Stromal cell of bone marrow (primary cell): ENCODE results near the gene CBX8.
A peak's percentile ranks its signal among the peaks of the same experiment; 100 is the strongest.
"Not testable (repeated sequence)": the region's sequence is repeated elsewhere in the genome, so short reads cannot be mapped to it uniquely, and the experiment has no call there.

ENCODE experiments used
- DNase-seq: peaks from one replicate; pipeline ENCODE4 v3.0.0-alpha.2; 2012; ENCODE audit warnings: low read depth

The CBX8 gene

DNA sequence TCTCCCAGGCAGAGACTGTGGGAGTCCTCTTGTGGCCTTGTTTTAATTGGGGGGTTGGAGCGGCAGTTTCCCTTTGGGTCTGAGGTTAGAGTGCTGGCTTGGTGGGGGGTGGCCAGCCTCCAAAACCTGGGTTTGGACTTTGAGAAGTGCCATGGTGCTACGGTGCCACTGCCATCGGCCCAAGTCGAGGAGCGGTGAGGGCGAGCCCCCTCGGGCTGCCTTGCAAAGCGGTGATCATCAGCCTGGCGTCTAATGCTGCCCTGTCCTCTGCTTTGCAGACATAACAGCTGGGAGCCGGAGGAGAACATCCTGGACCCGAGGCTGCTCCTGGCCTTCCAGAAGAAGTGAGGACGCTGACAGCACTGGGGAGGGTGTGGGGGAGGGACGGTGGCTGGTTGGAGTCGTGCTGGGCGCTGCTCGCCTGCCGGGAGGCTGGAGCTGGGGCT, 17.8 kb downstream of the CBX8 start:
- no peak for DNase-seq

DNA sequence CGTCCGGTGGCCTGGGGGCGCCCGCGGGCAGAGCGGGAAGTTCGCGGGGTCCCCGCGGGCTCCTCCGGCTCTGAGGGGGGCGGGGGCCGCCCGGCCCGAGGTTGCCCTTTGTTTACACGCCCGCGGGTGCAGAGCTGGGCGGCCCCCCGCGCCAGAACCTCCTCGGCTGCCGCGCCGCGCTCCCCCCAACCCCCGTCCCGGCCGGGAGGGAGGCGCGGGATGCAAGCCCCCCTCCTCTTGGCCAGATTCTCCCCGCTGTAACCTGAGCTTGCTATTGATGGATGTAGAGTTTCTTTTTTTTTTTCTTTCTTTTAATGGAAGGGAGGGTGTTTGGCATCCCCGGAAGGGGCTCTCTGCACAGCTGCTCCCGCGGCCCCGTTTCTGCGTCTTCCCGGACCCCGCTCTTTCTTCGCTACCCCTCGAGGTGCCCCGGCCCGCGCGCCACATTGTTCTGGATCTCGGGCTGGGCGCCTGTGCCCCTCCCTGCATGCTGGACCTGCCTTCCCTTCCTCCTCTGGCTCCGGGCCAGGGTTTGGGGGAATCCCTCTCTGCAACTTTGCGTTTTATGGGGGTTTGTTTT, 18.3 kb downstream of the CBX8 start:
- no peak for DNase-seq

GRCh38 chr17:79777894-79778503, 18.9 kb downstream of the CBX8 start, which contains the start of gene CBX2:
TSS of gene CBX2 (plus strand) at chr17:79778148. CDS start at chr17:79778236, 88 bp downstream.
- DNase-seq = peak; percentile 30

DNA sequence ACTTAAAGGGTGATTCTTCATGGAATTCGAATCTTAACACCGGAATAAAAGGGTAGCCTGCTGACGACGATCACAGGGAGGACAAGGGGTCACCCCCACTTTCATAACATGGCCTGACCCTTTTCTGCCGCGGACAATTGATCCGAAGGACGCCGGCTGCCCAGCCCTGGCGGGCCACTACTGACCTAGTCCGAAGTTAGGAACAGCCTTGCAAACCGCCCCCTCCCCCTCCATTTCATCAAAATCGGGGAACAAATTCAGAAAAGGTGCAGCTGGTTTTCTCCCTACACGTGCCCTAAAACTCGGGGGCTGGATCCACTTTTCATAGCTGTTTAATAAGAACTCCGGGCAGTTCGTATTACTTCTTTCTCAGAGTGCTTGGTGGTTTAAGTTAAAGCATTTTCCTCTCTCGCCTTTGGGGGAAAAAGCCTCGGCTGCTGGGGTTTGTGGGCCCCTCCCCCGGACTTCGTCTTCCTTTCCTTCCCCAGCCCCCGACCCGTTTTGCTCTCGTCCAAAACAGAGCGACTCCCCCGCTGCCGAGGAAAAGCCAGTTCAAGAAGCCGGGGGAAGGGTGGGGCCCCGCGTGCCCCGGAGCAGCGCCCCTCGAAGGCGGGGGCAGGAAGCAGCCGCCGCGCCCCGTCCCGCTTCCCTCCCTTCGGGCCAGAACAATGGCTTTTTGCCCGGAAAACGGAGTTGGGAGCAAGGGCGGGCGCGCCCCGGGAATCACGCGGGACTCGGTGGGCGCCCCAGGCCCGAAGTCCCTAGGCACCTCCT, 19.6 kb downstream of the CBX8 start:
- no peak for DNase-seq

DNA sequence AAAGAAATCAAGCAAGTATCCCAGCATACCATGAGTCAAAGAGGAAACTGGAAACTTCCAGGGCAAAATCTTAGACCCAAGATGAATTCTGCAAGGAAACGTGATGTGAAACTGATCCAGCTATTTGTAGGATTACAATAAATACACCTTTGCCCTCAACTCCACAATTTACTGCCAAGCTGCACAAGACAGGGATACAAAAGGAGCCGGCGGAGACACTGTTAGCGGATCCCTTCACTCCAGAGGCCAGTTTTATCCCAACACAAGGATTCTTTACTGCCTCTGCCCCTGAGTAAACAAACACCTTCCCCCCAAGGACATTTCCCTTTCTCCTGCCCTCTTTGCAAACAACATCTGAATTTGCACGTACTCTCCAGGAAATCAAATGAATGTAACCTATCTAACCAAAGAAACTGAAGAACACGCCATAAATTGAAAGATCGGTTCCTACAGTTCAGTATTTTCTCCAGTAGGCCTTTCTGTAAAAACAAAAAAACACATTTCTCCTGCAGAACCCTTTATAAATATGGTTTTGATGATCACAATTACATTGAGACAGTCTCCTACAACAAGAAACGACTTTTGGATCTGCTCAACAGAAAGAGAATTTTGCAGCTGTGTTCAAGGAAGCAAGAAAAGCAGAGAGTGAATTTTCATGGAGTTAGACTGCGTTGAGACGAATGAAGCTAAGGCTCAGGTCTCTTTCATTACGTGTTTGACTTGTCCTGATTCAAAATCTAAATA, 20.3 kb downstream of the CBX8 start:
- DNase-seq = no peak

DNA sequence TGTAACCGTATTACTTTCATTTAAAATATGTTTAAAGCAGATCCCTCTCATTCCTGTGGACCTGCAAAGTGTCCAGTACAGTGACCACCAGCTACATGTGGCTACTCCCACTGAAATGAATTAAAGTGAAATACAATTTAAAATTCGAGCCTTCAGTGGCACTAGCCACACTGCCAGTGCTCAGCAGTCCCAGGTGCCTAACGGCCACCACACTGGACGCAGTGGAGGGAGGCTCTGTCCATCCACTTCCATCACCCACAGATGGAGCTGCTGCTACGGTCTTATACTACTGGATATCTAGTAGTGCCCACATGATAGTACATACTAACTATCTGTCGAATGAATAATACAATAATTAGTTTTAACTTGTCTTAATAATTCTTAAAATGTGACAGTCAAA, 21.2 kb downstream of the CBX8 start:
- DNase-seq = no peak

DNA sequence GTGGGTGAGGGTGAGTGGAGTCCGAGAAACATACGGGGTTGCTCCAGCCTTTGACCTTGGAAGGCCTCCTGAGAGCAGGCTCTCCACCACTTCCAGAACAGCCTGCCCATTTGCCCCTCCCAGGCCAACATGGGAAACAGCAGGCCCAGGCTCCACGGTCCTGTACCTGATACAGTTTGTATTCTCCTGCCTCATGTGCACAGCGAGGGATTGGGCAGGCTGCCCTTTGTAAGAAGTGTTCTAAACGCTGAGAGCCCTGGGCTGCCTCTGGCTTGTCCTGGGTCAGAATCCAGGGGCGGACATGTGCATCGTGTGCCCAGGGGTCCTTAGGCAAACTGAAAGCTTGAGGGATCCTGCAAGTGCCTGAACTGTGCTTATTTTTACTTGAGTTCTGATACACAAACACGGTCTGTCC, 22.3 kb downstream of the CBX8 start:
- no peak for DNase-seq

DNA sequence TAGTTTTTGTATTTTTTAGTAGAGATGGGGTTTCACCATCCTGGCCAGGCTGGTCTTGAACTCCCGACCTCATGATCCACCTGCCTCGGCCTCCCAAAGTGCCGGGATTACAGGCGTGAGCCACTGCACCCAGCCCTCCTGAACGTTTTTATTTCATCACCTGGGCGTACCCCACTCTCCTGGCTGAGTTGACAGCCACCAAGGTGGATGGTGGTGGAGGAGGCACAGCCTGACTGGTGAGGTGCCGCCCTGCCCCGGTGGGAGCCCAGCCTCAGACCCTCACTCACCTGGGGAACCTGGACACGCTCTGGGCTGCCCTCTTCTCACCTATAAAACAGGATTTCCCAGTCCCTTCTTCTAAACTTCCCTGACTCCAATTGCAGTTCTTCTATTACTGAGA, 24.2 kb downstream of the CBX8 start:
- not testable (repeated sequence) for DNase-seq

GRCh38 chr17:79771276-79771675, 25.6 kb downstream of the CBX8 start:
- DNase-seq = no peak

GRCh38 chr17:79769570-79770506, 27.0 kb downstream of the CBX8 start:
- DNase-seq = no peak

GRCh38 chr17:79765708-79766107, 31.2 kb downstream of the CBX8 start:
- no peak for DNase-seq

DNA sequence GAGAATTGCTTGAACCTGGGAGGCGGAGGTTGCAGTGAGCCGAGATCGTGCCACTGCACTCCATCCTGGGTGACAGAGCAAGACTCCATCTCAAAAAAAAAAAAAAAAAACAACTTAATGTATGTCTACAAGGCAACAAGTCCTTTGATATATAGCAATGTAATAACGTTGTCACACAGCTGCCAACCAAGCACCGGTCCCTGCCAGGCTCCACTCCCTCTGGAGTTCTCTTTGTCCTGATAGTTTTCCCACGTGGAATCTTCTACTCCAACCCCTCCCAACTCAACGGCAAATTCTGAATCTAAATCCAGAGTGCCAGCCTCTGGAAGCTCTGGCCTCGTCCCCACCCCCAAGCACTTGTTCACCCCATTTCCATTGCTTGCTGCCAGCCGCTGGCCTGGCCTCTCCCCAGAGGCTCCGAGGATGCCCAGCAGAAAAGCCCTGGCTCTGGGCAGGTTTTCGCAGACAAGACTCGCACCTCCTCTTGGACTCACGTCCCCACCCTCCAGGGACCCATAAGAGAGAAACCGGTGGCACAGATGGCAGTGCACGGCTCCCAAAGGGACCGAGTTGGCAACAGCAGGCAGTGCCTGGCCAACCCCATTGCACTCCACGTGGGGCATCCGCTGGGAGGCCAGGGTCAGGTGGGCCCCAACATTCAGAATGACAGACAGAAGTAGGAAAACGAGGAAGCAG, 34.8 kb downstream of the CBX8 start:
- no peak for DNase-seq

- DNase-seq = no peak
Observed at GRCh38 chr17:79760197-79760906, 36.5 kb downstream of the CBX8 start.

GRCh38 chr17:79758271-79758670, 38.6 kb downstream of the CBX8 start:
- no peak for DNase-seq

DNA sequence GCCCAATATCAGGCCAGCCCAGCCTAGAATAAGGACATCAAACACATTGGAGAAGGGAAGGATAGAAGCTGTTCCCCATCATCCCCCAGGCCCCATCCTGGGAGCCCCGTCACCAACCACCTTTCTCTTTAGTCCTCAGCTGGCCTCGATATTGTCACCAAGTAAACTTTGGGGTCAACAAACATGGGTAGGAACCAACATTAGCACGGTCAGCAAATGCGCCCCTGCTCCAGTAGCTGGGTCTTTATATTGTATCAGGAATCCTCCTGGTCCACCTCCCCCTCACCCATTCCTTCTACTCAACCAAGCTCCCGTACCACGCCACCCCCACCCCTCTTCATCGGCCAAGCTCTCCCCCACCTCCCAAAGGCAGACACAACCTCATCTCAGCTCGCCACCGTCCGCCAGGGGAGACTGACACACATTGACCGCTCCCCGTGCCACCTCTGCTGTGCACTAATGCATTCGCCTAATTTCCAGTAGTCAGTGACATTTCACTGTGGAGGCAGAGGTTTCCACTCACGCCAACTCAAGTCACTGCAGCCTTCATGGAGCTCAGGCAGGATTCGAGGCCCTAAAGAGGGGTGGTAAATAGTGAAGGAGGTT, 39.6 kb downstream of the CBX8 start:
- no peak for DNase-seq

GRCh38 chr17:79755591-79755990, 41.3 kb downstream of the CBX8 start:
- DNase-seq = no peak

GRCh38 chr17:79754903-79755302, 42.0 kb downstream of the CBX8 start:
- DNase-seq = not testable (repeated sequence)

GRCh38 chr17:79754370-79754769, 42.5 kb downstream of the CBX8 start:
- DNase-seq = no peak

DNA sequence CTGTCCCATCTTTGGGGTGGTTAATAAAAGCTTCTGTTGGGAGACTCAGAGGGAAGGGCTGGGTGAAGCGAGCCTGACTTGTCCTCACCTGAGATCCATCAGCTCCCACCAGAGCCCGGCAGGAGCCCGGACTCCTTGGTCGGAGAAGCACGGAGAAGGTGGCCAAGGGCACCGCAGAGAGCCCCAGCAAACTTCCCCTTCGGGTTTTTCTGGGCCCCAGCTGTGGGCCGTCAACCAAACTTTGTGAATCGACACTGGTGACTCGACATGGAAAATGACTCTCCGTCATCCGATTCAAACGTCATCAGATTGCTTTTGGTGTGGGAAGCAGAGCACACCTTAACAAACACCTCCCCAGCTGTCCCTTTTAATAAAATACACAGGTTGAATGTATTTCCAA, 44.7 kb downstream of the CBX8 start:
- no peak for DNase-seq
